Liver (tissue), 9 donors: ENCODE results near the gene LAT. TPM values are rescaled to one million over a fixed set of nuclear protein-coding genes. Genes with fewer than 3 reads are reported as not detected.

Experiments
- DNase-seq: peaks from one replicate; pipeline ENCODE4 v3.0.0-alpha.2; 2017; ENCODE audit warnings: low spot score
- H3K27ac ChIP-seq, 2 donors: one replicate each; pipeline ENCODE4 v1.7.0; 2013; ENCODE audit warnings: inconsistent platforms in 2 of 2, low read length in 2 of 2, control low read depth in 1 of 2, low read depth in 1 of 2, mild to moderate bottlenecking in 1 of 2
- H3K27me3 ChIP-seq, 4 donors: one replicate each; pipeline versions ENCODE4 v1.6.1 to v1.7.0; 2013; ENCODE audit warnings: low read length in 3 of 4, inconsistent platforms in 1 of 4, mild to moderate bottlenecking in 1 of 4, moderate library complexity in 1 of 4; ENCODE audit not compliant: control insufficient read depth in 4 of 4, insufficient read depth in 4 of 4
- H3K36me3 ChIP-seq, 4 donors: one replicate each; pipeline versions ENCODE4 v1.6.1 to v1.7.0; 2013; ENCODE audit warnings: low read length in 3 of 4, mild to moderate bottlenecking in 3 of 4, low read depth in 1 of 4, moderate library complexity in 1 of 4; ENCODE audit not compliant: control insufficient read depth in 4 of 4, insufficient read depth in 3 of 4
- H3K4me1 ChIP-seq, 4 donors: one replicate each; pipeline versions ENCODE4 v1.6.1 to v1.7.0; 2013; ENCODE audit warnings: low read length in 3 of 4, mild to moderate bottlenecking in 3 of 4, moderate library complexity in 1 of 4; ENCODE audit not compliant: control insufficient read depth in 4 of 4, insufficient read depth in 4 of 4
- H3K4me3 ChIP-seq, 3 donors: one replicate each; pipeline versions ENCODE4 v1.6.1 to v1.7.0; 2013; ENCODE audit warnings: low read length in 3 of 3, control low read depth in 1 of 3, low read depth in 1 of 3, mild to moderate bottlenecking in 1 of 3
- H3K9ac ChIP-seq, 2 donors: one replicate each; pipeline ENCODE4 v1.7.0; 2013; ENCODE audit warnings: low read length in 2 of 2, mild to moderate bottlenecking in 2 of 2, moderate library complexity in 2 of 2, control low read depth in 1 of 2, low read depth in 1 of 2
- H3K9me3 ChIP-seq, 4 donors: one replicate each; pipeline versions ENCODE4 v1.6.1 to v1.7.0; 2013; ENCODE audit warnings: low read length in 3 of 4; ENCODE audit not compliant: control insufficient read depth in 4 of 4
- EGR1 ChIP-seq, 2 donors: IDR thresholded peaks; 2 replicates each; pipeline ENCODE4 v1.6.1; 2016 to 2018; ENCODE audit warnings: antibody characterized with exemption in 2 of 2, low read depth in 2 of 2
- FOXA1 ChIP-seq: IDR thresholded peaks from 2 replicates; pipeline ENCODE4 v1.6.1; 2016; ENCODE audit warnings: antibody characterized with exemption
- FOXA2 ChIP-seq: IDR thresholded peaks from 2 replicates; pipeline ENCODE4 v1.6.1; 2016; ENCODE audit warnings: antibody characterized with exemption
- GABPA ChIP-seq, 2 donors: IDR thresholded peaks in 1 of 2; conservative IDR thresholded peaks in 1 of 2; 2 replicates each; pipeline ENCODE4 v1.6.1; 2016; ENCODE audit warnings: antibody characterized with exemption in 2 of 2, mild to moderate bottlenecking in 1 of 2, moderate library complexity in 1 of 2
- HNF4A ChIP-seq, 2 donors: conservative IDR thresholded peaks; 2 replicates each; pipeline ENCODE4 v1.6.1; 2016; ENCODE audit warnings: antibody characterized with exemption in 2 of 2, mild to moderate bottlenecking in 2 of 2
- HNF4G ChIP-seq: IDR thresholded peaks from 2 replicates; pipeline ENCODE4 v1.6.1; 2016; ENCODE audit warnings: antibody characterized with exemption
- JUND ChIP-seq, 2 donors: IDR thresholded peaks; 2 replicates each; pipeline ENCODE4 v1.6.1; 2016; ENCODE audit warnings: antibody characterized with exemption in 2 of 2
- NR2F2 ChIP-seq: IDR thresholded peaks from 2 replicates; pipeline ENCODE4 v1.6.1; 2016; ENCODE audit warnings: antibody characterized with exemption
- RXRA ChIP-seq, 2 donors: IDR thresholded peaks; 2 replicates each; pipeline ENCODE4 v1.6.1; 2017 to 2018; ENCODE audit warnings: antibody characterized with exemption in 2 of 2, mild to moderate bottlenecking in 1 of 2
- SP1 ChIP-seq: IDR thresholded peaks from 2 replicates; pipeline ENCODE4 v1.6.1; 2018; ENCODE audit warnings: antibody characterized with exemption, mild to moderate bottlenecking
- TAF1 ChIP-seq: conservative IDR thresholded peaks from 2 replicates; pipeline ENCODE4 v1.6.1; 2016; ENCODE audit warnings: antibody characterized with exemption, mild to moderate bottlenecking
- YY1 ChIP-seq: IDR thresholded peaks from 2 replicates; pipeline ENCODE4 v1.6.1; 2016; ENCODE audit warnings: antibody characterized with exemption, mild to moderate bottlenecking
- WGBS: extraction: QIAGEN DNeasy Blood & Tissue Kit; methylation state at CpG from one replicate; pipeline ENCODE4 v1.1.7; 2013; 5-methylcytosine and 5-hydroxymethylcytosine counted together
- polyA plus RNA-seq, 2 donors: library from polyadenylated mRNA; stranded (reverse) in 1 of 2; unstranded in 1 of 2; fragments of 200-250 nt in 1 of 2; fragments of >200 nt in 1 of 2; fragmentation: Nextera tagmentation in 1 of 2; extraction: Ambion mirVana in 1 of 2; gene quantifications; one replicate each; pipeline versions ENCODE4 v1.2.1 to v1.2.3, GENCODE V29; 2013 to 2015
- total RNA-seq, 2 donors: library from RNA; depleted of rRNA; stranded (reverse); fragments of >200 nt; gene quantifications; one replicate each; pipeline ENCODE4 v1.2.3, GENCODE V29; 2014
- TF ChIP-seq, protein P1 (sequence below): IDR thresholded peaks from 2 replicates; pipeline ENCODE4 v1.6.1; 2016; ENCODE audit warnings: antibody characterized with exemption, mild to moderate bottlenecking
- TF ChIP-seq, protein P2 (sequence below): fragments of 150-350 bp; IDR thresholded peaks from 2 replicates; pipeline ENCODE4 v1.5.1; 2017; ENCODE audit warnings: improper control_type of control experiment, low read depth, low read length; ENCODE audit not compliant: missing input control
- TF ChIP-seq, protein P3 (sequence below): IDR thresholded peaks from 2 replicates; pipeline ENCODE4 v1.6.1; 2016; ENCODE audit warnings: antibody characterized with exemption
- TF ChIP-seq, protein P4 (sequence below): IDR thresholded peaks from 2 replicates; pipeline ENCODE4 v1.6.1; 2016; ENCODE audit warnings: antibody characterized with exemption
- TF ChIP-seq, protein P5 (sequence below): IDR thresholded peaks from 2 replicates; pipeline ENCODE4 v1.6.1; 2016; ENCODE audit warnings: antibody characterized with exemption
- donor health status: healthy.
- donor health status: healthy.
- donor health status: healthy.
- donor health status: healthy.
- donor health status: healthy.

The LAT gene
- total and polyA plus RNA-seq, 4 donors, result 1.3 to 2.3 (median 1.6) TPM

DNA sequence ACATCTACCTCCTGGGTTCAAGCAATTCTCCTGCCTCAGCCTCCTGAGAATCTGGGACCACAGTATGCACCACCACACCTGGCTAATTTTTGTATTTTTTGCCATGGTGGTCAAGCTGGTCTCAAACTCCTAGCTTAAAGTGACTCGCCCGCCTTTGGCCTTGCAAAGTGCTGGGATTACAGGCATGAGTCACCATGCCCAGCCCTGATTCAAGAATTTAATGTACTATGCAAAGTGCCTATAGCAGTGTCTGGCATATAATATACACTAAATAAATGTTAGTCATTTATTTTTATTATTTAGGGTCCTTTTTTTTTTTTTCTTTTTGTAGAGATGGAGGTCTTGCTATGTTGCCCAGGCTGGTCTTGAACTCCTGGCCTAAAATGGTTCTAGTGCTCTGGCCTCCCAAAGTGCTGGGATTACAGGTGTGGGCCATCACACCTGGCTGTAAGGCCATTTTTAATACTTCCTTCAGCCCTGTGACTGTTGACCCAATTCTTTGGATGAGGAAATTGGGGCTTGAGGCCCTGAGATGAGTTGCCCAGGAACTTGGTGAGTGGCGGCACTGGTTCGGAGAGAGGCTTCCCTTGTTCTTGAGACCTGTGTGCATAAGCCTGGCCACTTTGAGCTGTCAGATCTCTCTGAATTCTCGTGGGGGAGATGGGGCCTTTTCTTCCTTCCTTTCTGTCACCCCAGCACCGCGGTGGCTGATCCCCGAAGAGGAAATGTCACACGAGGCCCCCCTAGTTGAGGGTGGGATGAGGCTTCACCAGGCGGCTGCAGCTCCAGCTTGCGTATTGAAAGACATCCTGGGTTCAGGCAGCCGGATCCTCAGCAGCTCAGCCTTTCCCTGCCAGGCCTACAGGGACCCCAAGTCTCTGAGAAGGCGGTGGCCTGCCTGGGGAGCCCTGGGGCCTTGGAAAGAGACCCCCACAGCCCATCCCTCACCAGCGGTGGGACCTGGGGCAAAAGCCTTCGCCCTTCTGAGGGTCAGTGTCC is 38.7 kb downstream of the LAT start:
- Histone ChIP-seq H3K27ac (no peak overlapping the region), H3K4me3 (no peak overlapping the region), H3K9ac (no peak overlapping the region), H3K27me3 (peaks cover 0 to 2% (median 0%) of the 10 kb centered on the region in 4 donors), H3K36me3 (no peaks in the 10 kb centered on the region), H3K9me3 (no peaks in the 10 kb centered on the region), H3K4me1 (no peaks in the 10 kb centered on the region)
- 79% methylated on average over 15 of the region's 15 CpGs for WGBS
- no peak for DNase-seq
- TF ChIP-seq NR2F2 (no peak), GABPA (IDR thresholded peaks at IDR 0.05 in 1 of 2, conservative IDR thresholded peaks at IDR 0.05 in 1 of 2) (no peak), HNF4G (no peak), EGR1 (IDR thresholded peaks at IDR 0.05; ENCODE audit: low read depth in 2 of 2) (no peak), YY1 (no peak), JUND (IDR thresholded peaks at IDR 0.05) (no peak)
- TF ChIP-seq, protein P1, sequence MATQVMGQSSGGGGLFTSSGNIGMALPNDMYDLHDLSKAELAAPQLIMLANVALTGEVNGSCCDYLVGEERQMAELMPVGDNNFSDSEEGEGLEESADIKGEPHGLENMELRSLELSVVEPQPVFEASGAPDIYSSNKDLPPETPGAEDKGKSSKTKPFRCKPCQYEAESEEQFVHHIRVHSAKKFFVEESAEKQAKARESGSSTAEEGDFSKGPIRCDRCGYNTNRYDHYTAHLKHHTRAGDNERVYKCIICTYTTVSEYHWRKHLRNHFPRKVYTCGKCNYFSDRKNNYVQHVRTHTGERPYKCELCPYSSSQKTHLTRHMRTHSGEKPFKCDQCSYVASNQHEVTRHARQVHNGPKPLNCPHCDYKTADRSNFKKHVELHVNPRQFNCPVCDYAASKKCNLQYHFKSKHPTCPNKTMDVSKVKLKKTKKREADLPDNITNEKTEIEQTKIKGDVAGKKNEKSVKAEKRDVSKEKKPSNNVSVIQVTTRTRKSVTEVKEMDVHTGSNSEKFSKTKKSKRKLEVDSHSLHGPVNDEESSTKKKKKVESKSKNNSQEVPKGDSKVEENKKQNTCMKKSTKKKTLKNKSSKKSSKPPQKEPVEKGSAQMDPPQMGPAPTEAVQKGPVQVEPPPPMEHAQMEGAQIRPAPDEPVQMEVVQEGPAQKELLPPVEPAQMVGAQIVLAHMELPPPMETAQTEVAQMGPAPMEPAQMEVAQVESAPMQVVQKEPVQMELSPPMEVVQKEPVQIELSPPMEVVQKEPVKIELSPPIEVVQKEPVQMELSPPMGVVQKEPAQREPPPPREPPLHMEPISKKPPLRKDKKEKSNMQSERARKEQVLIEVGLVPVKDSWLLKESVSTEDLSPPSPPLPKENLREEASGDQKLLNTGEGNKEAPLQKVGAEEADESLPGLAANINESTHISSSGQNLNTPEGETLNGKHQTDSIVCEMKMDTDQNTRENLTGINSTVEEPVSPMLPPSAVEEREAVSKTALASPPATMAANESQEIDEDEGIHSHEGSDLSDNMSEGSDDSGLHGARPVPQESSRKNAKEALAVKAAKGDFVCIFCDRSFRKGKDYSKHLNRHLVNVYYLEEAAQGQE, result no peak
- TF ChIP-seq, protein P2, sequence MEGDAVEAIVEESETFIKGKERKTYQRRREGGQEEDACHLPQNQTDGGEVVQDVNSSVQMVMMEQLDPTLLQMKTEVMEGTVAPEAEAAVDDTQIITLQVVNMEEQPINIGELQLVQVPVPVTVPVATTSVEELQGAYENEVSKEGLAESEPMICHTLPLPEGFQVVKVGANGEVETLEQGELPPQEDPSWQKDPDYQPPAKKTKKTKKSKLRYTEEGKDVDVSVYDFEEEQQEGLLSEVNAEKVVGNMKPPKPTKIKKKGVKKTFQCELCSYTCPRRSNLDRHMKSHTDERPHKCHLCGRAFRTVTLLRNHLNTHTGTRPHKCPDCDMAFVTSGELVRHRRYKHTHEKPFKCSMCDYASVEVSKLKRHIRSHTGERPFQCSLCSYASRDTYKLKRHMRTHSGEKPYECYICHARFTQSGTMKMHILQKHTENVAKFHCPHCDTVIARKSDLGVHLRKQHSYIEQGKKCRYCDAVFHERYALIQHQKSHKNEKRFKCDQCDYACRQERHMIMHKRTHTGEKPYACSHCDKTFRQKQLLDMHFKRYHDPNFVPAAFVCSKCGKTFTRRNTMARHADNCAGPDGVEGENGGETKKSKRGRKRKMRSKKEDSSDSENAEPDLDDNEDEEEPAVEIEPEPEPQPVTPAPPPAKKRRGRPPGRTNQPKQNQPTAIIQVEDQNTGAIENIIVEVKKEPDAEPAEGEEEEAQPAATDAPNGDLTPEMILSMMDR, result no peak
- TF ChIP-seq, protein P3, sequence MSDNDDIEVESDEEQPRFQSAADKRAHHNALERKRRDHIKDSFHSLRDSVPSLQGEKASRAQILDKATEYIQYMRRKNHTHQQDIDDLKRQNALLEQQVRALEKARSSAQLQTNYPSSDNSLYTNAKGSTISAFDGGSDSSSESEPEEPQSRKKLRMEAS, result no peak

DNA sequence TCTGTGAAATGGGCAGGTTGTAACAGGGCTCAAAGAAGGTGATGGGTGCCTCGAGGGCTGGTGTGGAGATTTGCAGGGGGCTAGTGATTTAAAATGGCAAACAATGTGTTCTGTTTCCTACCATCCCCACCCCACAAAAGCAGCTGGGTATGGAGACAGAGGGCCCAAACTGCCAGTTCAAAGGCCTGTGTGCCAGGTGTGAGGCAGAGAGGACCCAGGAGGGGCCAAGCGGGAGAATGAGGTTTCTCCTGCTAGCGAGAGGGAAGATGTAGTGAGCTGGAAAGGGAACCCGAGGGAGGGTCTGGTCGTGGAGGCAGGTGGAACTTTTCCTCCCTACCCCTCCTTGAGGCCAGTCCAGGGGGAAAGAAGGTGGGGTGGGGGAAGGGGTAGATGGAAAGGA is 39.4 kb downstream of the LAT start:
- TF ChIP-seq, protein P4, sequence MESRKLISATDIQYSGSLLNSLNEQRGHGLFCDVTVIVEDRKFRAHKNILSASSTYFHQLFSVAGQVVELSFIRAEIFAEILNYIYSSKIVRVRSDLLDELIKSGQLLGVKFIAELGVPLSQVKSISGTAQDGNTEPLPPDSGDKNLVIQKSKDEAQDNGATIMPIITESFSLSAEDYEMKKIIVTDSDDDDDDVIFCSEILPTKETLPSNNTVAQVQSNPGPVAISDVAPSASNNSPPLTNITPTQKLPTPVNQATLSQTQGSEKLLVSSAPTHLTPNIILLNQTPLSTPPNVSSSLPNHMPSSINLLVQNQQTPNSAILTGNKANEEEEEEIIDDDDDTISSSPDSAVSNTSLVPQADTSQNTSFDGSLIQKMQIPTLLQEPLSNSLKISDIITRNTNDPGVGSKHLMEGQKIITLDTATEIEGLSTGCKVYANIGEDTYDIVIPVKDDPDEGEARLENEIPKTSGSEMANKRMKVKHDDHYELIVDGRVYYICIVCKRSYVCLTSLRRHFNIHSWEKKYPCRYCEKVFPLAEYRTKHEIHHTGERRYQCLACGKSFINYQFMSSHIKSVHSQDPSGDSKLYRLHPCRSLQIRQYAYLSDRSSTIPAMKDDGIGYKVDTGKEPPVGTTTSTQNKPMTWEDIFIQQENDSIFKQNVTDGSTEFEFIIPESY, result no peak
- TF ChIP-seq FOXA2 (no peak), HNF4G (no peak), JUND (IDR thresholded peaks at IDR 0.05) (no peak), NR2F2 (no peak), SP1 (no peak), FOXA1 (no peak), GABPA (IDR thresholded peaks at IDR 0.05 in 1 of 2, conservative IDR thresholded peaks at IDR 0.05 in 1 of 2) (no peak), HNF4A (conservative IDR thresholded peaks at IDR 0.05) (no peak), TAF1 (no peak), RXRA (IDR thresholded peaks at IDR 0.05) (no peak)
- TF ChIP-seq, protein P2, result no peak
- TF ChIP-seq, protein P5, sequence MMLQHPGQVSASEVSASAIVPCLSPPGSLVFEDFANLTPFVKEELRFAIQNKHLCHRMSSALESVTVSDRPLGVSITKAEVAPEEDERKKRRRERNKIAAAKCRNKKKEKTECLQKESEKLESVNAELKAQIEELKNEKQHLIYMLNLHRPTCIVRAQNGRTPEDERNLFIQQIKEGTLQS, result no peak
- TF ChIP-seq, protein P3, result no peak
- Histone ChIP-seq H3K27ac (no peak overlapping the region), H3K27me3 (peaks cover 0 to 2% (median 0%) of the 10 kb centered on the region in 4 donors), H3K4me1 (no peaks in the 10 kb centered on the region), H3K36me3 (no peaks in the 10 kb centered on the region), H3K4me3 (no peak overlapping the region), H3K9me3 (no peaks in the 10 kb centered on the region), H3K9ac (no peak overlapping the region)
- DNase-seq, result no peak
- 79% methylated on average over 5 of the region's 5 CpGs for WGBS
